SIG-M5 treated with dmso at 0.1 percent for 504 hours (cell line): Measurements from ENCODE around the gene TMEM150B.
"Not testable (repeated sequence)": the region's sequence is repeated elsewhere in the genome, so short reads cannot be mapped to it uniquely, and the experiment has no call there.

ENCODE experiments used
- DNase-seq: peaks from one replicate; lab custom pipeline; 2025; ENCODE audit not compliant: unreplicated experiment; lab: John Stamatoyannopoulos, UW

The TMEM150B gene

GRCh38 chr19:55339889-55340783 is 15.0 kb upstream of the TMEM150B start:
- peak; percentile 39 for DNase-seq

DNA sequence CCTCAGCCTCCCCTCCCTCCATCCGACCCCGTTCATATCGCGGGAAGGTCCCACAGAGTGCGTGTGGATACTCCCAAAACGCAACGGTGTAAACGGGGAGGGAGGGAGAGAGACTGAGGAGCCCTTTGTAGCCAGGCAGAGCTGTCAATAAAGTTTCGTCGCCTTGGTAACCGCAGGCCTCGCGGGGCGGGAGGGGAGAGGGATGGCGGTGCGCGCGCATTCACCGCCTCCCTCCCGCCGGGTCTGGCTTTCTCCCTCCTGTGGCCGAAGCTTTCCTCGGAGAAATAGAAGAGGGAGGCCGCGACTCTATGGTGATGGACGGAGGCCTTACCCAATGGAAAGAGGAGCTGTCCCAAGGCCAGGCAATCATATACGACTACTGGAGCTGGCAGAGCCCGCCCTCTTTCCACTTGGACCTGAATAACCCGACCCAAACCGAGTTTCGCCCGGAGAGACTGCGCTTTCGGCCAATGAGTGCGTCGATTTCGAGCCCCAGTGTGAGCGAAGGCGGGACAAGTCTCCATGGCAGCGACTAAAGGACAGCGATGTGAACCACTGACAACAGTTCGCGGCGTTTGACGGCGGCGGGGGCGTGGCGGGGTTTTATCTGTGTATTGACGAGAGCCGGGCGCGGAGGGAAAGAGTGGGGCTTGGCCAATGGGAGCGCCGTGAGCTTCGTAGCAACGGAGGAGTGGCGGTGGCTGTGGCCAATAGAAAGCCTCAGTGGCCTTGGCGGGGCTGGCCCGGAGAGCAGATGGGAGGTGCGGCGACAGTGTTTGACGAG is 14.2 kb upstream of the TMEM150B start, which contains the start of gene KMT5C:
KMT5C (plus strand) TSS at position 772 of the 784 bp plus-strand sequence. CDS start 2,061 bp downstream, outside the sequence.
- peak; percentile 100 for DNase-seq

GRCh38 chr19:55336101-55336500 is 11.0 kb upstream of the TMEM150B start:
- no peak for DNase-seq

- no peak for DNase-seq
Observed at GRCh38 chr19:55333870-55334269, 8.7 kb upstream of the TMEM150B start.

DNA sequence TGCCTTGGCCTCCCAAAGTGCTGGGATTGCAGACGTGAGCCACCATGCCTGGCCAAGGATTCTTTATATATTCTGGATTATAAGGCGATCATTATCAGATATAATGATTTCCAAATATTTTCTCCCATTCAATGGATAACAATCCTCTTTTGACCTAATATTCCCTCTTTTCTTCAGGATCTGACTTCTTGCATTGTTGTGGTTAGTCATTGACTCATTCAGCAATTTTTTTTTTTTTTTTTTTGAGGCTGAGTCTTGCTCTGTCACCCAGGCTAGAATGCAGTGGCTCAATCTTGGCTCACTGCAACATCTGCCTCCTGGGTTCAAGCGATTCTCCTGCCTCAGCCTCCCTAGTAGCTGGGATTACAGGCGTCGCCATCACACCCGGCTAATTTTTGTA is 4.7 kb upstream of the TMEM150B start:
- DNase-seq, result not testable (repeated sequence)

- not testable (repeated sequence) for DNase-seq
Observed at GRCh38 chr19:55328774-55329318, 3.7 kb upstream of the TMEM150B start.

DNA sequence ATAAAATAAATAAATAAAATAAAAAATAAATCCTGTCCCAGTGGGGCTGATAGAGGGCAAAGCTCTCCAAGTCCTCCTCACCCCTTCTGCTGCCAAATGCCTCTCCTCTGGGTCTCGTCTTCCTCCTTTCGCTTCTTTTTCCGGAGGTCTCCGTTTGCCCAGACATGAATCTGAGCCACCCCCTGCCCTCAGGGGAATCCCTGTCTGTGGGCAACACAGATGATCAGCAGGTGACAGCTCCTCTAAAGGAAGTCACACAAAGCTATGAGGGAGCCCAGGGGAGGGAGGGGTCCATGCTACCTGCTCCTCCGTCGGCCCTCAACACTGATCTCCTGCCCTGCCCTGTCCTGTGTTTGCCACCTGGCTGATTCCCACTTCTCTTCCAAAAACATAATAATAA is 479 bp downstream of the TMEM150B start:
- no peak for DNase-seq

GRCh38 chr19:55322204-55322885 is 2.8 kb downstream of the TMEM150B start:
- DNase-seq, result no peak

DNA sequence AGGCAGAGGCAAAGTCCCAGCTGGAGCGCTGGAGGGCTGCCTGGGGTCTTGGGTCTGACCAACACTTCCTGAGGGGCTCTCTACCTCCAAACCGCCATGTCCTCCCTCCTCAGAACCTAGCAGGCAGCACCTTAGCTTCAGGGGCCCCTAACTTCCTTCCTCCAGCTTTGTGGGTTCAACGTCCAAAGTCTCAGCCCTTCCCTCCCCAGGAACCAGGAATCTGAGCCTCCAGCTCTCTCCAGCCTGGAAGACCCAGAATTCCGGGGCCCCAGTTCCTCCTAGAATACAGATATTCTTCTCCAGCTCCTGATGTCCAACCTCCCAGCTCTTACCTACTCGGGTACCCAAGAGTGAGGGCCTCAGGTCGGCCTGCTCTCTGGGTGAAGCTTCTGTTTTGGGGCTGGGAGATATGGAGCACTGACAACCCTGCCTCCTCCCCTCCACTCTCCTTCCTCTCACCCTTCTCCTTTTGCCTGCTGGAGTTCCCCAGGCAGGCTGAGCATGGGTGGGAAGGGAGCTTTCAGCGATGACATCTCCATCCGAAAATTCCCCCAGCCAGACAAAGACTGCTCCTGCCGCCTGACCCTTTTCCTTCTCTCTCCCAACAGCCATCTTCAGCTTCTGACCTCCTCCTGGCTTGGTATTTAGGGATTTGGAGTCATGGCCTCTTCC is 3.5 kb downstream of the TMEM150B start:
- DNase-seq, result no peak

- no peak for DNase-seq
Observed at GRCh38 chr19:55320844-55321419, 4.2 kb downstream of the TMEM150B start.

DNA sequence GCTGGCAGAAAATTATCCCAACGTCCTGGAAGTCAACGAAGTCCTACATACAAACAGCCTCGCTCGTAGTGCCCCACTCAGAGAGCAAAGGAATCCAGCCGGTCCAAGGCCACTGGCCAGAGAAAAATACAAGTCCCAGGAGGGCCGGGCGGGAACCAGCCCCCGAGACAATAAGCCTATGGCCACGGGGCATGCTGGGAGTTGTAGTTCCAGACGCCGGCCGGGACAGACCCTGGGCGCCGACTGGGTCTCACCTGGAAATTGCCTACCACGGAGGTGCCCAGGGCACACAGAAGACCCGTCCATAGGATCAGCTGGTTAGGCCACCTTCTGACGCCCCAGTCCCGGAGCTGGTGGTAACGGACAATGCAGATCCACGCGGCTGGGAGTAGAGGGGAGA is 5.4 kb downstream of the TMEM150B start:
- no peak for DNase-seq

GRCh38 chr19:55316646-55317045 is 8.5 kb downstream of the TMEM150B start:
- DNase-seq, result no peak

- no peak for DNase-seq
Observed at GRCh38 chr19:55315956-55316525, 9.1 kb downstream of the TMEM150B start.

DNA sequence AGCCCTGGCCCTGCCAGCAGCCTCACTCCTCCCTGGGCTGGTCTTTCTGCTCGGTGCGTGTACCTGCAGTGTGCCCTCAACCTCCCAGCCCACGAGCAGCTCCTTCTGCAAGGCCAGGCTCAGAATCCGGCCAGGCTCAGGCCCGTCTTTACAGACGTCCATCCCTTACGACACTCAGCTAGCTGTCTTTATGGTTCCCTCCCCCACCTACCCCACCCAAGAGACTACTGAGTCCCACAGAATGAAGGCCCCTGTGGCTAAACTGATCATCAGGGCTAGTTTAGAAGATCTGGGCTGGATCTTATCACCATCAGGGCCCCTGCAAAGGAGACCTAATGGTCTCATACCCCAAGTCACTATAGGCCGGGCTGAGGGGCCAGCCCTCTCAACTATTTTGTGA is 10.7 kb downstream of the TMEM150B start:
- DNase-seq, result no peak

- no peak for DNase-seq
Observed at GRCh38 chr19:55312621-55313512, 12.3 kb downstream of the TMEM150B start.

- DNase-seq, result no peak
Observed at GRCh38 chr19:55311797-55312196, 13.3 kb downstream of the TMEM150B start.

- DNase-seq, result no peak
Observed at GRCh38 chr19:55311397-55311796, 13.7 kb downstream of the TMEM150B start.

DNA sequence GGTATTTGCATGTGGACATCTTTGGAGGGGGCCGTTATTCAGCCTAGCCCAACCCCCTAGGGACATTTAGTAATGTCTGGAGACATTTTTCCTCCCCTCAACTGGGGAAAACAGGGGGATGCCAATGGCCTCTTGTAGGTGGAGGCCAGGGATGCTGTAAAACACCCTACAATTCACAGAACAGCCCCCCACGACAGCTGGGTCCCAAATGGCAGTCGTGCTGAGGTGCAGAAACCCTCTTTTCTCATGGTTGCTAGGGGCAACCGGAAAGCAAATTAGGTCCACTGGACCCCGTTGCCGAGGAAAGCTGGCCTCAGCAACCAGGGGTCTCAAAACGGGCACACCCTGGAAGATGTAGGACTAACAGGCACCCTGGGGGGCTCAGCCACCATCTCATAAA is 14.6 kb downstream of the TMEM150B start:
- DNase-seq, result no peak

DNA sequence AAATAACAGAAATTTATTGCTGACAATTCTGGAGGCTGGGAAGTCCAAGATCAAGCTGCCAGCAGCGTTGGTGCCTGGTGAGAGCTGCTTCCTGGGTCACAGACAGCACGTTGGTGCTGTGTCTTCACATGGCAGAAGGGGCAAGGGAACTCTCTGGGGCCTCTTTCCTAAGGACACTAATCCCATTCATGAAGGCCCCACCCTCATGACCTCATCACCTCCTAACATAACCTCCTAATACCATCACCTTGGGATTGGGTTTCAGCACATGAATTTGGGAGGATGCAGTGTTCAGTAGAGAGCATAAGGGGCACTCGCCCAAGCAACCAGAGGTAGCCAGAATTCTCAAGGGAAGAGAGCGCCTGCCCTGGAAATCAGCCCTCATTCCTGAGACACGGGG is 15.7 kb downstream of the TMEM150B start:
- DNase-seq, result no peak
